Measurements from ENCODE around the gene SLAMF7. TPM values are rescaled to one million over a fixed set of nuclear protein-coding genes. Genes with fewer than 3 reads are reported as not detected.

The SLAMF7 gene
- total and polyA plus RNA-seq, 2 of the 13 experiments (the other 11 are each of a cell fraction or from before 2014, with no cell fraction given): not detected

- TF ChIP-seq CENPBD1 (CRISPR knock-in tag; IDR thresholded peaks at IDR 0.05; ENCODE audit: borderline replicate concordance, low read depth) (no peak), SETDB1 (CRISPR knock-in tag; IDR thresholded peaks at IDR 0.05; ENCODE audit: borderline replicate concordance) (no peak), ZNF225 (CRISPR knock-in tag; IDR thresholded peaks at IDR 0.05) (no peak), SP2 (CRISPR knock-in tag; IDR thresholded peaks at IDR 0.05) (no peak), FOXK2 (IDR thresholded peaks at IDR 0.05) (no peak), ZNF343 (CRISPR knock-in tag; IDR thresholded peaks at IDR 0.05) (no peak), MBD4 (IDR thresholded peaks at IDR 0.05; ENCODE audit: borderline replicate concordance, low read length) (no peak), SRY (CRISPR knock-in tag; IDR thresholded peaks at IDR 0.05) (no peak)
Observed at GRCh38 chr1:160774886-160775719, 36.1 kb downstream of the SLAMF7 start (continued).

GRCh38 chr1:160776178-160776577 is 37.1 kb downstream of the SLAMF7 start:
- no peak overlapping the region for H2AFZ ChIP-seq (ENCODE audit: low read length)
- H4K20me1 ChIP-seq (ENCODE audit: insufficient read depth, low read length): no peaks in the 10 kb centered on the region
- intact Hi-C loops (cut with micrococcal nuclease; ENCODE audit: unreplicated experiment) (no loop called here), in situ Hi-C loops (cut with HindIII; ENCODE audit: extremely low pct_ligation_motif_present, low pct_unique_long_range_greater_than_20kb) (no loop called here)
- POLR2A ChIA-PET: no interaction called here
- no peak overlapping the region for H3K9ac ChIP-seq (ENCODE audit: insufficient read depth, low read depth, low read length)
- H3K9me3 ChIP-seq (ENCODE audit: low read length): no peaks in the 10 kb centered on the region
- TF ChIP-seq SKI (IDR thresholded peaks at IDR 0.05; ENCODE audit: partially characterized antibody): no peak
- no peak for TF ChIP-seq NR1H2 (CRISPR knock-in tag; IDR thresholded peaks at IDR 0.05; ENCODE audit: borderline replicate concordance, low read depth)
- TF ChIP-seq ZNF740 (CRISPR knock-in tag; IDR thresholded peaks at IDR 0.05): no peak
- TF ChIP-seq ZNF570 (CRISPR knock-in tag; IDR thresholded peaks at IDR 0.05; ENCODE audit: borderline replicate concordance): no peak
- TF ChIP-seq ZNF276 (CRISPR knock-in tag; IDR thresholded peaks at IDR 0.05; ENCODE audit: low read depth): no peak
- no peak for TF ChIP-seq DR1 (CRISPR knock-in tag; IDR thresholded peaks at IDR 0.05)
- no peak for TF ChIP-seq CBFB (CRISPR knock-in tag; IDR thresholded peaks at IDR 0.05)
- TF ChIP-seq ZNF670 (CRISPR knock-in tag; IDR thresholded peaks at IDR 0.05; ENCODE audit: borderline replicate concordance): no peak
- CTCF ChIA-PET (ENCODE audit: low intra/inter-chr PET ratio, low total read pairs): no interaction called here
- no peak overlapping the region for H3K4me3 ChIP-seq (replicated peaks in 1 of 3; ENCODE audit: insufficient read depth in 1 of 3, low read depth in 2 of 3, low read length in 3 of 3)
- H3K27me3 ChIP-seq (ENCODE audit: control insufficient read depth in 1 of 2, insufficient read depth in 2 of 2, low read length in 2 of 2): no peaks in the 10 kb centered on the region; a peak in 2 of 5 replicates
- no CpG with 5 or more reads among the region's 1 CpG for WGBS (ENCODE audit: low lambda C conversion rate)
- no peak for FAIRE-seq
- H3K27ac ChIP-seq (ENCODE audit: extremely low read length, insufficient read depth, low read length): no peak overlapping the region
- H3K79me2 ChIP-seq (ENCODE audit: insufficient read depth, low read length): no peaks in the 10 kb centered on the region
- no peak for ATAC-seq
- no TSS peak for BruUV-seq (replicated peaks)
- no peak for DNase-seq (ENCODE audit: low spot score)
- H3K4me2 ChIP-seq (ENCODE audit: low read depth, low read length): no peak overlapping the region
- H3K4me1 ChIP-seq (ENCODE audit: insufficient read depth, low read length): no peaks in the 10 kb centered on the region
- H3K36me3 ChIP-seq (replicated peaks in 1 of 2; ENCODE audit: control insufficient read depth in 1 of 2, insufficient read depth in 2 of 2, low read length in 2 of 2): no peaks in the 10 kb centered on the region
